NCI-H82 treated with DMSO at 0.1 percent for 48 hours (cell line): ENCODE data around the gene PITRM1.

Experiments used
- DNase-seq: peaks from one replicate; lab custom pipeline; 2025; ENCODE audit not compliant: unreplicated experiment; lab: John Stamatoyannopoulos, UW

Gene PITRM1

GRCh38 chr10:3166496-3167290 lies 5.9 kb downstream of the PITRM1 start:
- no peak for DNase-seq

GRCh38 chr10:3165196-3165595 lies 7.4 kb downstream of the PITRM1 start:
- DNase-seq, result no peak

- no peak for DNase-seq
Measured at GRCh38 chr10:3163879-3164278, 8.7 kb downstream of the PITRM1 start.

- DNase-seq, result no peak
Measured at GRCh38 chr10:3162533-3162932, 10.0 kb downstream of the PITRM1 start.

GRCh38 chr10:3159152-3159551 lies 13.4 kb downstream of the PITRM1 start:
- no peak for DNase-seq

GRCh38 chr10:3154666-3155065 lies 17.9 kb downstream of the PITRM1 start:
- DNase-seq, result no peak

- DNase-seq, result no peak
Measured at GRCh38 chr10:3152566-3152935, 20.0 kb downstream of the PITRM1 start.

- DNase-seq, result no peak
Measured at GRCh38 chr10:3151889-3152565, 20.6 kb downstream of the PITRM1 start.

- no peak for DNase-seq
Measured at GRCh38 chr10:3150961-3151360, 21.6 kb downstream of the PITRM1 start.

GRCh38 chr10:3150366-3150765 lies 22.2 kb downstream of the PITRM1 start:
- no peak for DNase-seq

- no peak for DNase-seq
Measured at GRCh38 chr10:3149918-3150317, 22.7 kb downstream of the PITRM1 start.

- no peak for DNase-seq
Measured at GRCh38 chr10:3148994-3149393, 23.6 kb downstream of the PITRM1 start.

- no peak for DNase-seq
Measured at GRCh38 chr10:3148041-3148440, 24.5 kb downstream of the PITRM1 start.

- no peak for DNase-seq
Measured at GRCh38 chr10:3147117-3147820, 25.3 kb downstream of the PITRM1 start.

GRCh38 chr10:3146289-3146688 lies 26.3 kb downstream of the PITRM1 start:
- no peak for DNase-seq

GRCh38 chr10:3145366-3145765 lies 27.2 kb downstream of the PITRM1 start:
- DNase-seq, result no peak

GRCh38 chr10:3143791-3144434 lies 28.7 kb downstream of the PITRM1 start:
- DNase-seq, result no peak

GRCh38 chr10:3143366-3143765 lies 29.2 kb downstream of the PITRM1 start:
- no peak for DNase-seq

- no peak for DNase-seq
Measured at GRCh38 chr10:3142146-3142875, 30.3 kb downstream of the PITRM1 start.

GRCh38 chr10:3141351-3142005 lies 31.1 kb downstream of the PITRM1 start:
- DNase-seq, result no peak
